GM12891 (cell line): ENCODE data around the gene TMEM167A.

ENCODE experiments used
- PAX5 ChIP-seq: IDR thresholded peaks from 2 replicates; pipeline ENCODE4 v1.6.1; 2011; ENCODE audit warnings: low read length, moderate library complexity, mild to moderate bottlenecking; ENCODE audit not compliant: insufficient read depth, severe bottlenecking
- POLR2A ChIP-seq: IDR thresholded peaks from 2 replicates; pipeline ENCODE4 v1.6.1; 2011; ENCODE audit warnings: low read depth, low read length, control low read depth
- POLR2AphosphoS5 ChIP-seq: IDR thresholded peaks from 2 replicates; pipeline ENCODE4 v1.6.1; 2011; ENCODE audit warnings: low read depth, low read length, control low read depth
- POU2F2 ChIP-seq: IDR thresholded peaks from 2 replicates; pipeline ENCODE4 v1.6.1; 2011; ENCODE audit warnings: low read depth, mild to moderate bottlenecking, control low read depth, low read length, moderate library complexity
- SPI1 ChIP-seq: IDR thresholded peaks from 2 replicates; pipeline ENCODE4 v1.6.1; 2011; ENCODE audit warnings: low read depth, low read length, control low read depth
- TAF1 ChIP-seq: IDR thresholded peaks from 2 replicates; pipeline ENCODE4 v1.6.1; 2011; ENCODE audit warnings: low read depth, low read length, control low read depth

- TF ChIP-seq PAX5 (no peak), POLR2A (no peak), TAF1 (no peak), POLR2AphosphoS5 (no peak), POU2F2 (no peak), SPI1 (no peak)
Observed at GRCh38 chr5:83025690-83026478, 51.3 kb downstream of the TMEM167A start.
